Type B pancreatic cell (in vitro differentiated cells): ENCODE data around the gene AFF1. TPM values are rescaled to one million over a fixed set of nuclear protein-coding genes. Genes with fewer than 3 reads are reported as not detected.
A peak's percentile ranks its signal among the peaks of the same experiment; 100 is the strongest.

Source experiments
- DNase-seq: peaks from one replicate; pipeline ENCODE4 v3.0.0; 2021; ENCODE audit warnings: mixed read lengths; ENCODE audit not compliant: unreplicated experiment; ENCODE audit errors: extremely low spot score
- H3K27ac Mint-ChIP-seq: 2 replicates; pipeline ENCODE4 v1.8.0; 2021; ENCODE audit warnings: mild to moderate bottlenecking, mixed read lengths
- H3K27me3 Mint-ChIP-seq: 2 replicates; pipeline ENCODE4 v1.8.0; 2021; ENCODE audit warnings: mixed read lengths
- H3K36me3 Mint-ChIP-seq: 2 replicates; pipeline ENCODE4 v1.8.0; 2021; ENCODE audit warnings: mixed read lengths
- H3K4me1 Mint-ChIP-seq: one replicate; pipeline ENCODE4 v1.8.0; 2021; ENCODE audit warnings: mixed read lengths; ENCODE audit not compliant: unreplicated experiment
- H3K4me3 Mint-ChIP-seq: 2 replicates; pipeline ENCODE4 v1.8.0; 2021; ENCODE audit warnings: mild to moderate bottlenecking, mixed read lengths
- H3K9me3 Mint-ChIP-seq: 2 replicates; pipeline ENCODE4 v1.8.0; 2021; ENCODE audit warnings: mixed read lengths
- total RNA-seq: library from RNA; stranded (reverse); gene quantifications from 2 replicates; pipeline ENCODE4 v1.2.1, GENCODE V29; 2021; ENCODE audit warnings: low replicate concordance
- TF ChIP-seq, protein P1 (sequence below): fragments of 200-600 bp; sonication (generic); conservative IDR thresholded peaks from 2 replicates; pipeline ENCODE4 v1.5.0; 2021; ENCODE audit warnings: antibody characterized with exemption, mild to moderate bottlenecking

Gene AFF1
- total RNA-seq, 1 donor from 2014 or later: 39.7 TPM

DNA sequence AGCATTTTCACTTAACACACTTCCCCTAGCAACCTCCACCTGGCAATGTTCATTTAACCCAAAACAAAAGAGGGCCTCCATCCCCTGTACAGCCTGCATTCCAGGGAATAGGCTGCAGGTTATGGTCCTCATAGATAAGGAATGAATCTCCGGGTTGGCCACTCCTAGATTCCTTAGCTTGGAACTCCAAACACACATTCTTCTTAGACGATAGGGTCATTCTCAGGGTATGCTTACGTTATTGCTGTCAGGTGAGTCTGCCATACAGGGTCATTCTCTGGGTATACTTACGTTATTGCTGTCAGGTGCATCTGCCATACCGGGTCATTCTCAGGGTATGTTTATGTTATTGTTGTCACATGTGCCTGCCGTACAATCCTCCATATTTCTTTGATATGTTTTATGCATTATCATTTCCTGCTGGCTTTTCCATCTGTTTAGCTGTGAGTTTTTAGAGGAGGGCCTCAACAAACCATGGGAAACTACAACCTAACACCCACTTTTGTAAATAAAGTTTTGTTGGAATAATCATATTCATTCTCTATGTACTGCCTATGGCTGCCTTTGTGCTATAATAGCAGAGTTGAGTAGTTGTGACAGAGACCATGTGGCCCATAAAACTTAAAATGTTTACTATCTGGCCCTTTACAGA is 8.2 kb upstream of the AFF1 start:
- H3K27ac Mint-ChIP-seq: peak overlapping the region; percentile 96
- peaks cover 4% of the 10 kb centered on the region for H3K36me3 Mint-ChIP-seq
- peak overlapping the region; percentile 16 for H3K4me3 Mint-ChIP-seq
- peaks cover 14% of the 10 kb centered on the region for H3K4me1 Mint-ChIP-seq
- H3K9me3 Mint-ChIP-seq: peaks cover 6% of the 10 kb centered on the region
- H3K27me3 Mint-ChIP-seq: no peaks in the 10 kb centered on the region
- no peak for DNase-seq
- TF ChIP-seq, protein P1, sequence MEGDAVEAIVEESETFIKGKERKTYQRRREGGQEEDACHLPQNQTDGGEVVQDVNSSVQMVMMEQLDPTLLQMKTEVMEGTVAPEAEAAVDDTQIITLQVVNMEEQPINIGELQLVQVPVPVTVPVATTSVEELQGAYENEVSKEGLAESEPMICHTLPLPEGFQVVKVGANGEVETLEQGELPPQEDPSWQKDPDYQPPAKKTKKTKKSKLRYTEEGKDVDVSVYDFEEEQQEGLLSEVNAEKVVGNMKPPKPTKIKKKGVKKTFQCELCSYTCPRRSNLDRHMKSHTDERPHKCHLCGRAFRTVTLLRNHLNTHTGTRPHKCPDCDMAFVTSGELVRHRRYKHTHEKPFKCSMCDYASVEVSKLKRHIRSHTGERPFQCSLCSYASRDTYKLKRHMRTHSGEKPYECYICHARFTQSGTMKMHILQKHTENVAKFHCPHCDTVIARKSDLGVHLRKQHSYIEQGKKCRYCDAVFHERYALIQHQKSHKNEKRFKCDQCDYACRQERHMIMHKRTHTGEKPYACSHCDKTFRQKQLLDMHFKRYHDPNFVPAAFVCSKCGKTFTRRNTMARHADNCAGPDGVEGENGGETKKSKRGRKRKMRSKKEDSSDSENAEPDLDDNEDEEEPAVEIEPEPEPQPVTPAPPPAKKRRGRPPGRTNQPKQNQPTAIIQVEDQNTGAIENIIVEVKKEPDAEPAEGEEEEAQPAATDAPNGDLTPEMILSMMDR: no peak

DNA sequence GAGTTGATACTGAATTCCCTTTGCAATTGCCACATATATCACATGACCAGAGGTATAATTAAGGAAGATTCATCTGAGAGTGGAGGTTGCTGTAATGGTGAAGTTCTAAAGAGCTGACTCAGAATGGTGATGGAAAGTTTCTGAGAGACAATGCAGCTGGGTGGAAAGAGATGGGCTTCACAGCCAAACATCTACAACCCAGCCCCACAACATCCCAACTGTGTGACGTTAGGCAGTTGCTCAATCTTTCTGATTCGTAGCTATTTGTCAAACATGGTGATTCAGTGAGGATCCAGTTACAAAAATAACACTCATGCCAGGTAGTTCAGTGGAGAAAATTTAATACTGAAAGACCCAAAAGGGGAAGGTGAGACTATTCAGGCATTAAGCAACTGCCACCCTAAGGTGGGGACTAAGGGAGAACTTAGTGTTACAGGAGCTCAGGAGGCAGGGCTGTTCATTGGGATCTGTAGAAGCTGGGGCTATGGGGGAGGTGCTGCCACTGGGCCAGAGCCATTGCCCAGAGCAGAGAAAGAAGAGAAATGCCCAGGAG is 6.9 kb upstream of the AFF1 start:
- Mint-ChIP-seq H3K27ac (peak overlapping the region; percentile 96), H3K4me1 (peaks cover 9% of the 10 kb centered on the region), H3K9me3 (peaks cover 6% of the 10 kb centered on the region), H3K27me3 (no peaks in the 10 kb centered on the region), H3K36me3 (peaks cover 4% of the 10 kb centered on the region), H3K4me3 (peak overlapping the region; percentile 63)
- DNase-seq: no peak
- TF ChIP-seq, protein P1: no peak

DNA sequence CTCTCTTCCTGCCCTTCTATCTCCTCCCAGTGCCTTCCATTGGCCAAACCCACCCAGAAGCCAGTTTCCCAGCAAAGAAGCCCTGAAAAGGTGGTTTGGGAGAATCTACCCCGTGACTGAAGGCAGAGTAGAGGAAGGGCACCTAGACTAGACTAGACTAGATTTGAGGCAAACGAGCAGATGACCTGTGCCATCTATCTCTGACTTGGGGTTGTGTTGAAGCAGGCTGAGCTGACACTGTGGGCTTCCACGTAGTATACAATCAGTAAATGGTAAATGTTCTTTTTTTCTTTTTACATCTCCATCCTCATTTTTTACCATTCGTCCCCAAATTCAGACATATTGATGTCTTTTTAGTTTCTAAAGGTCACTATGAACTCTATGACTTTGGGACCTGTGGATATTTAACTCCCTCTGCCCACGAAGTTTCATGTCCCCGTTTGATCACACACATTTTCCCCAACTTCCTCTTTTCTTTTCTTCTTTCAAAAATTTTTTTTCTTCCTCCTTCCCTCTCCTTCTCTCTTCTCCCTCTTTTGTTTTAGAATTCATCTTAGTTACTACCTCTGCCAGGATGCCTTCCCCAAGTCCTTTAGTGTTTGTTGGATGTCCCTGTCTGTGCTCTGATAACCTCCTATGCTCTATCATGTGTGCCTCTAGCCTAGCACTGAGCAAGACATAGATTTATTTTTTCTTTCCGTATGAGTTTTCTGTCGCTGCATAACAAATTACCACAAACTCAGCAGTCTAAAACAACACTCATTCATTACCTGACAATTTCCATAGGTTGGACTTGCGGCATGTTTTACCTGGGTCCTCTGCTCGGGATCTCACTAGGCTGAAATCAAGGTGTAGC is 6.2 kb upstream of the AFF1 start:
- H3K27ac Mint-ChIP-seq: peak overlapping the region; percentile 96
- H3K4me3 Mint-ChIP-seq: peak overlapping the region; percentile 15
- no peaks in the 10 kb centered on the region for H3K27me3 Mint-ChIP-seq
- H3K9me3 Mint-ChIP-seq: peaks cover 6% of the 10 kb centered on the region
- no peak for DNase-seq
- H3K4me1 Mint-ChIP-seq: peaks cover 9% of the 10 kb centered on the region
- TF ChIP-seq, protein P1: no peak
- H3K36me3 Mint-ChIP-seq: peaks cover 4% of the 10 kb centered on the region

DNA sequence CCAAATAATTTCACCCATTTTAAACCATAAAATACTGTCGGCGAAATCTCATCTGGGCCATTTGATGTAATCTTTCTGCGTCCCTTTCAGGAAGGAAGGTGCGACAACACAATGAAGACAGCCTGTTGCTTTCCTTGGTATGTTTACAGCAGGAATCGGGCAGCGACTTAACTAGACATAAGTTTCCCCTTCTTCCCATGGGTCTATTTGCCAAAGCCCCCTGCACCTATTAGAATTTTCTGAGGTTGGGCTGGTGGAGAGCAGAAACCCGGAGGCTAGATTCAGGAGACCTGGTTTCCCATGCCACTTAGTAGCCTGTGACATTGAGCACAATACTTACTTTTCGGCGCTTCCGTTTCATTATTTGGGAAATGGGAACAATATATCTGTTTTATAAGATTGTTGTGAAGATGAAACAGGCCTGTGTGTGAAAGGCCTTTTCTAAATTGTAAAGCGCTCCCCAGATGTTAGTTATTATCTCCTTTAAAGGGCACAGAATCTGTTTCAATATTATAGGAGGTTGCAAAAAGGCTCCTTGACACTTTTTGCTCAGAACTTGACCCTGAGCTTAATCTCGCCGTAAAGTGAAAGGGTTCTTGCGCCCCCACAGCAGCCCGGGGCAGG is 552 bp upstream of the AFF1 start:
- Mint-ChIP-seq H3K4me1 (peaks cover 24% of the 10 kb centered on the region), H3K27me3 (no peaks in the 10 kb centered on the region), H3K36me3 (no peaks in the 10 kb centered on the region), H3K9me3 (no peaks in the 10 kb centered on the region), H3K27ac (peak overlapping the region; percentile 92), H3K4me3 (peak overlapping the region; percentile 84)
- TF ChIP-seq, protein P1: no peak
- no peak for DNase-seq

DNA sequence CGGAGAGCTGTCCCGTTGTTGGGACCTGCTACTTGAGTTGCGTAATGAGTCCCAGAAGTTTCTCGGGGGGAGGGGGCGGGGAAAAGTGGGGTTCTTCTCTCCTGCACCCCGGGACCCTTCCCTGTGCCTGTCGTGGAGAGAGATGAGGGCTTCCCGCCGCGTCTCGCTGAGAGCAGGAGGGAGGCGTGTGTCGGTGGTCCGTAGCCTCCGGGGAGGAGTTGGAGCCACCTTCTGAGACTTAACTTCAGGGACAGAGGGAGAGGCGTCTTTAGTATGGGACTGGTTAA is 698 bp downstream of the AFF1 start:
- TF ChIP-seq, protein P1: no peak
- H3K4me1 Mint-ChIP-seq: peaks cover 35% of the 10 kb centered on the region
- H3K36me3 Mint-ChIP-seq: no peaks in the 10 kb centered on the region
- no peaks in the 10 kb centered on the region for H3K9me3 Mint-ChIP-seq
- peak overlapping the region; percentile 96 for H3K27ac Mint-ChIP-seq
- no peak for DNase-seq
- no peaks in the 10 kb centered on the region for H3K27me3 Mint-ChIP-seq
- peak overlapping the region; percentile 93 for H3K4me3 Mint-ChIP-seq
